GM13977 (cell line): ENCODE measurements around the gene APOC1.

ENCODE experiments used
- DNase-seq: peaks from one replicate; pipeline ENCODE4 v3.0.0; 2012; ENCODE audit warnings: low spot score
- CTCF ChIP-seq: IDR thresholded peaks from 2 replicates; pipeline ENCODE4 v1.5.1; 2012; ENCODE audit warnings: mild to moderate bottlenecking, control low read depth; ENCODE audit not compliant: insufficient read depth; ENCODE audit errors: extremely low read depth, missing control alignments
- in situ Hi-C: fragments of 300-500 bp; cut with MboI; formaldehyde crosslinking; loops from one replicate; pipeline ENCODE4 v1.12.0; 2022; ENCODE audit warnings: low sequenced_read_pairs, low pct_unique_long_range_greater_than_20kb, mixed read lengths, inconsistent platforms; ENCODE audit not compliant: unreplicated experiment

The APOC1 gene

GRCh38 chr19:44894946-44895345 lies 19.5 kb upstream of the APOC1 start:
- in situ Hi-C loops = no loop called here
- TF ChIP-seq CTCF = no peak
- DNase-seq = no peak

DNA sequence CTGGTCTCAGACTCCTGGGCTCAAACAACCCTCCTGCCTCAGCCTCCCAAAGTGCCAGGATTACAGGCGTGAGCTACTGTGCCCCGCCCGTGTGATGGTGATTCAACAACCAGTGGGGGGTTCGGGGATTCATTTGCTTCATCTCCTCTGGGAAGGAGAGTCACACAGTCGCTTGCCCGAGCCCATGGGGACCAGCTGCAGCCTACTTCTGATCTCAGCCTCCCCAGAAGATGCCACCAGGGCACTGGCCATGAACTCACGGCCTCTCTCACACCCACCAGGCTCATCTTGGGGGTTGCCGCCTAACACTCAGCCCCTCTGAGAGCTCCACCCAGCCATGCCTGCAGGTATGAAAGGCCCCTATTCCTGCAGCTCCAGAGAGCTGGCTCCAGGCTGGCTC lies 16.6 kb upstream of the APOC1 start:
- TF ChIP-seq CTCF = no peak
- in situ Hi-C loops = no loop called here
- no peak for DNase-seq

GRCh38 chr19:44900328-44901244 lies 13.8 kb upstream of the APOC1 start:
- in situ Hi-C loops = no loop called here
- no peak for DNase-seq
- TF ChIP-seq CTCF = no peak

DNA sequence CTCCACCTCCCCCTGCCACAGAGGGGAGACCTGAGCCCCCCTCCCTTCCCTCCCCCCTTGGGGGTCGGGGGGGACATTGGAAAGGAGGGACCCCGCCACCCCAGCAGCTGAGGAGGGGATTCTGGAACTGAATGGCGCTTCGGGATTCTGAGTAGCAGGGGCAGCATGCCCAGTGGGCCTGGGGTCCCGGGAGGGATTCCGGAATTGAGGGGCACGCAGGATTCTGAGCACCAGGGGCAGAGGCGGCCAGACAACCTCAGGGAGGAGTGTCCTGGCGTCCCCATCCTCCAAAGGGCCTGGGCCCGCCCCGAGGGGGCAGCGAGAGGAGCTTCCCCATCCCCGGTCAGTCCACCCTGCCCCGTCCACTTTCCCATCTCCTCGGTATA lies 11.2 kb upstream of the APOC1 start:
- in situ Hi-C loops = no loop called here
- DNase-seq = no peak
- no peak for TF ChIP-seq CTCF

GRCh38 chr19:44903602-44904425 lies 10.6 kb upstream of the APOC1 start:
- TF ChIP-seq CTCF = peak; percentile 98
- peak; percentile 87 for DNase-seq
- in situ Hi-C loops = no loop called here

GRCh38 chr19:44904426-44904994 lies 9.9 kb upstream of the APOC1 start:
- in situ Hi-C loops = no loop called here
- peak; percentile 20 for DNase-seq
- TF ChIP-seq CTCF = peak; percentile 21
